Endothelial cell of umbilical vein (primary cell): Measurements from ENCODE around the gene TMEM109.

Experiments
- CTCF ChIP-seq, 2 donors: IDR thresholded peaks; 1 replicate in 1 of 2; 2 replicates in 1 of 2; pipeline ENCODE4 v1.5.1; 2011; ENCODE audit warnings: low read length in 2 of 2, mild to moderate bottlenecking in 2 of 2, moderate library complexity in 2 of 2, control low read depth in 1 of 2, inconsistent platforms in 1 of 2, low read depth in 1 of 2; ENCODE audit not compliant: insufficient read depth in 1 of 2; ENCODE audit errors: extremely low read depth in 1 of 2
- EZH2 ChIP-seq: IDR thresholded peaks from 2 replicates; pipeline ENCODE4 v1.6.1; 2012; ENCODE audit warnings: borderline replicate concordance, low read depth, mild to moderate bottlenecking, moderate library complexity, low read length, inconsistent platforms; ENCODE audit not compliant: severe bottlenecking
- FOS ChIP-seq: IDR thresholded peaks from 2 replicates; pipeline ENCODE4 v1.6.1; 2011; ENCODE audit warnings: mild to moderate bottlenecking, low read length, moderate library complexity, borderline replicate concordance; ENCODE audit not compliant: insufficient read depth
- GATA2 ChIP-seq: IDR thresholded peaks from 2 replicates; pipeline ENCODE4 v1.7.0; 2011; ENCODE audit warnings: low read depth, mild to moderate bottlenecking, moderate library complexity, mixed read lengths, low read length; ENCODE audit not compliant: insufficient read length, insufficient read depth
- JUN ChIP-seq: IDR thresholded peaks from 2 replicates; pipeline ENCODE4 v1.6.1; 2011; ENCODE audit warnings: borderline replicate concordance, low read depth; ENCODE audit not compliant: insufficient read length, insufficient read depth
- MYC ChIP-seq: IDR thresholded peaks from one replicate; pipeline ENCODE4 v1.6.1; 2011; ENCODE audit warnings: mild to moderate bottlenecking, low read depth, low read length
- POLR2A ChIP-seq: IDR thresholded peaks from 2 replicates; pipeline ENCODE4 v1.6.1; 2012; ENCODE audit warnings: low read depth, mild to moderate bottlenecking, control low read depth, low read length
- POLR2AphosphoS5 ChIP-seq: IDR thresholded peaks from 2 replicates; pipeline ENCODE4 v1.6.1; 2012; ENCODE audit warnings: low read depth, mild to moderate bottlenecking, control low read depth, low read length, moderate library complexity; ENCODE audit not compliant: insufficient read depth
- TF ChIP-seq, protein P1 (sequence below): IDR thresholded peaks from 2 replicates; pipeline ENCODE4 v1.6.1; 2011; ENCODE audit not compliant: insufficient read depth, insufficient read length

DNA sequence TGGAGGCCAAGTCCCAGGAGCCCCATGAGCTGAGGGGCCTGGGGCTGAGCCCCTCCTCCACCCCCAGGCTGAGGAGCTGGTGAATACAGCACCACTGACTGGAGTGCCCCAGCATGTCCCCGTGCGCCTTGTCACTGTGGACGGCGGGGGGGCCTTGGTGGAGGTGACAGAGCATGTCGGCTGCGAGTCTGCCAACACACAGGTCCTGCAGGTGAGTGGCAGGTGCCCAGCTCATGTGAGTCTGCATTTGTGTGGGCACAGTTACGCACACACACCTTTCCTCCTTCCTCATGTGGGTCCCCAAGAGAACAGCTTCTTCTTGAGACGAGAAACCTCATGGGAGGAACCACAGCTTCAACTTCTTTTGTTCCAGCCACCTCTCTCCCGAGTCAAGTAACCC is 18.0 kb downstream of the TMEM109 start:
- TF ChIP-seq CTCF (IDR thresholded peaks at IDR 0.05; ENCODE audit: extremely low read depth in 1 of 2, insufficient read depth in 1 of 2, low read depth in 1 of 2, low read length in 2 of 2) (no peak), POLR2AphosphoS5 (no peak), GATA2 (no peak), JUN (no peak), EZH2 (no peak), POLR2A (no peak), FOS (no peak), MYC (no peak)
- TF ChIP-seq, protein P1, sequence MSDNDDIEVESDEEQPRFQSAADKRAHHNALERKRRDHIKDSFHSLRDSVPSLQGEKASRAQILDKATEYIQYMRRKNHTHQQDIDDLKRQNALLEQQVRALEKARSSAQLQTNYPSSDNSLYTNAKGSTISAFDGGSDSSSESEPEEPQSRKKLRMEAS = no peak
